H9 (cell line): ENCODE data around the gene GTF2B. TPM values are rescaled to one million over a fixed set of nuclear protein-coding genes. Genes with fewer than 3 reads are reported as not detected.

Source experiments
- DNase-seq: peaks from one replicate; pipeline ENCODE4 v3.0.0-alpha.2; 2017
- H2AFZ ChIP-seq: one replicate; pipeline ENCODE4 v1.6.1; 2013; ENCODE audit warnings: mild to moderate bottlenecking, low read length, control low read depth, moderate library complexity
- H2AK5ac ChIP-seq: 2 replicates; pipeline ENCODE4 v1.6.1; 2013; ENCODE audit warnings: low read length, control low read depth, mixed read lengths; ENCODE audit not compliant: insufficient read length
- H2BK120ac ChIP-seq: one replicate; pipeline ENCODE4 v1.6.1; 2013; ENCODE audit warnings: low read depth, mild to moderate bottlenecking, low read length, control low read depth, inconsistent platforms; ENCODE audit not compliant: poor library complexity, severe bottlenecking
- H2BK12ac ChIP-seq: 2 replicates; pipeline ENCODE4 v1.6.1; 2013; ENCODE audit warnings: low read length, control low read depth, mixed read lengths, low read depth; ENCODE audit not compliant: insufficient read length
- H2BK15ac ChIP-seq: 2 replicates; pipeline ENCODE4 v1.6.1; 2013; ENCODE audit warnings: low read depth, low read length, control low read depth
- H2BK20ac ChIP-seq: one replicate; pipeline ENCODE4 v1.6.1; 2013; ENCODE audit warnings: low read depth, mild to moderate bottlenecking, low read length, control low read depth, inconsistent platforms; ENCODE audit not compliant: poor library complexity, severe bottlenecking
- H2BK5ac ChIP-seq: 2 replicates; pipeline ENCODE4 v1.6.1; 2013; ENCODE audit warnings: low read length, control low read depth, mixed read lengths; ENCODE audit not compliant: insufficient read length
- H3K14ac ChIP-seq: 2 replicates; pipeline ENCODE4 v1.6.1; 2013; ENCODE audit warnings: low read length, control low read depth; ENCODE audit not compliant: insufficient read depth
- H3K18ac ChIP-seq: 2 replicates; pipeline ENCODE4 v1.6.1; 2013; ENCODE audit warnings: low read depth, mild to moderate bottlenecking, mixed read lengths, low read length, control low read depth; ENCODE audit not compliant: insufficient read length
- H3K23ac ChIP-seq: 2 replicates; pipeline ENCODE4 v1.6.1; 2013; ENCODE audit warnings: low read length, control low read depth, mixed read lengths, low read depth; ENCODE audit not compliant: insufficient read length
- H3K23me2 ChIP-seq: 2 replicates; pipeline ENCODE4 v1.6.1; 2013; ENCODE audit warnings: low read depth, mild to moderate bottlenecking, mixed read lengths, low read length, control low read depth; ENCODE audit not compliant: insufficient read length, poor library complexity, severe bottlenecking
- H3K27ac ChIP-seq: 2 replicates; pipeline ENCODE4 v1.5.1; 2013; ENCODE audit warnings: low read length, control low read depth, mixed read lengths, low read depth; ENCODE audit not compliant: insufficient read length
- H3K27me3 ChIP-seq: 2 replicates; pipeline ENCODE4 v1.6.1; 2013; ENCODE audit warnings: low read length, control low read depth, inconsistent platforms; ENCODE audit not compliant: insufficient read depth
- H3K4ac ChIP-seq: 2 replicates; pipeline ENCODE4 v1.6.1; 2013; ENCODE audit warnings: low read depth, mild to moderate bottlenecking, control low read depth, inconsistent platforms, low read length, moderate library complexity
- H3K4me1 ChIP-seq: 2 replicates; pipeline ENCODE4 v1.6.1; 2013; ENCODE audit warnings: low read length, control low read depth, inconsistent platforms; ENCODE audit not compliant: insufficient read depth
- H3K4me2 ChIP-seq: 2 replicates; pipeline ENCODE4 v1.6.1; 2013; ENCODE audit warnings: low read length, control low read depth, mixed read lengths; ENCODE audit not compliant: insufficient read length, insufficient read depth
- H3K56ac ChIP-seq: 2 replicates; pipeline ENCODE4 v1.6.1; 2013; ENCODE audit warnings: low read depth, mild to moderate bottlenecking, mixed read lengths, low read length, control low read depth; ENCODE audit not compliant: insufficient read length
- H3K79me1 ChIP-seq: 2 replicates; pipeline ENCODE4 v1.6.1; 2013; ENCODE audit warnings: low read depth, mild to moderate bottlenecking, moderate library complexity, low read length, control low read depth, inconsistent platforms; ENCODE audit not compliant: insufficient read depth, poor library complexity, severe bottlenecking
- H3K79me2 ChIP-seq: 2 replicates; pipeline ENCODE4 v1.6.1; 2013; ENCODE audit warnings: low read length, control low read depth, inconsistent platforms; ENCODE audit not compliant: insufficient read depth
- H3K9ac ChIP-seq: 2 replicates; pipeline ENCODE4 v1.6.1; 2013; ENCODE audit warnings: low read length, control low read depth, mixed read lengths; ENCODE audit not compliant: insufficient read length; ENCODE audit errors: extremely low read depth
- H3K9me3 ChIP-seq: one replicate; pipeline ENCODE4 v1.6.1; 2013; ENCODE audit warnings: low read depth, low read length, inconsistent platforms; ENCODE audit not compliant: control insufficient read depth
- H3T11ph ChIP-seq: one replicate; pipeline ENCODE4 v1.6.1; 2013; ENCODE audit warnings: mild to moderate bottlenecking, low read length, control low read depth, inconsistent platforms
- H4K20me1 ChIP-seq: one replicate; pipeline ENCODE4 v1.6.1; 2013; ENCODE audit not compliant: control insufficient read depth, insufficient read length, insufficient read depth
- H4K5ac ChIP-seq: 2 replicates; pipeline ENCODE4 v1.6.1; 2013; ENCODE audit warnings: low read depth, mild to moderate bottlenecking, mixed read lengths, low read length, control low read depth; ENCODE audit not compliant: insufficient read length
- H4K8ac ChIP-seq: replicated peaks from 2 replicates; pipeline ENCODE4 v1.6.1; 2013; ENCODE audit warnings: low read length, control low read depth, mixed read lengths, low read depth; ENCODE audit not compliant: insufficient read length
- H4K91ac ChIP-seq: 2 replicates; pipeline ENCODE4 v1.6.1; 2013; ENCODE audit warnings: low read depth, mild to moderate bottlenecking, moderate library complexity, mixed read lengths, low read length, control low read depth; ENCODE audit not compliant: insufficient read length
- H3K27ac Mint-ChIP-seq, 3 experiments: 2 replicates in 2 of 3; 3 replicates in 1 of 3; pipeline ENCODE4 v1.8.0; 2020 to 2021; ENCODE audit warnings: mixed read lengths in 3 of 3, mild to moderate bottlenecking in 1 of 3, moderate library complexity in 1 of 3
- H3K27me3 Mint-ChIP-seq: 2 replicates; pipeline ENCODE4 v1.8.0; 2021; ENCODE audit warnings: low read depth, mild to moderate bottlenecking, moderate library complexity, mixed read lengths
- H3K36me3 Mint-ChIP-seq, 3 experiments: 2 replicates in 2 of 3; 3 replicates in 1 of 3; pipeline ENCODE4 v1.8.0; 2020 to 2021; ENCODE audit warnings: low read depth in 3 of 3, mixed read lengths in 3 of 3; ENCODE audit not compliant: insufficient read depth in 1 of 3
- H3K4me1 Mint-ChIP-seq, 2 experiments: 2 replicates each; pipeline ENCODE4 v1.8.0; 2020; ENCODE audit warnings: mixed read lengths in 2 of 2
- H3K4me3 Mint-ChIP-seq, 2 experiments: 2 replicates in 1 of 2; 3 replicates in 1 of 2; pipeline ENCODE4 v1.8.0; 2020 to 2021; ENCODE audit warnings: mild to moderate bottlenecking in 2 of 2, mixed read lengths in 2 of 2, moderate library complexity in 1 of 2
- H3K9me3 Mint-ChIP-seq, 2 experiments: 2 replicates in 1 of 2; 3 replicates in 1 of 2; pipeline ENCODE4 v1.8.0; 2020; ENCODE audit warnings: mild to moderate bottlenecking in 2 of 2, mixed read lengths in 2 of 2, moderate library complexity in 1 of 2
- WGBS: extraction: QIAGEN DNeasy Blood & Tissue Kit; methylation state at CpG from one replicate; pipeline ENCODE4 v1.1.7; 2013; ENCODE audit warnings: missing lambda C conversion rate, low lambda C conversion rate, mixed read lengths; ENCODE audit not compliant: insufficient read length; ENCODE audit errors: extremely low coverage; 5-methylcytosine and 5-hydroxymethylcytosine counted together
- total RNA-seq: library from RNA; stranded (reverse); gene quantifications from 2 replicates; pipeline ENCODE4 v1.2.1, GENCODE V29; 2021
- TF ChIP-seq, protein P1 (sequence below): fragments of 200-600 bp; sonication (generic); conservative IDR thresholded peaks from 3 replicates; pipeline ENCODE4 v1.8.0; 2021; ENCODE audit warnings: antibody characterized with exemption, mild to moderate bottlenecking

Gene GTF2B
- total RNA-seq, 1 experiment from 2014 or later = 23.2 TPM

GRCh38 chr1:88885933-88886332 lies 5.4 kb downstream of the GTF2B start:
- Histone ChIP-seq H4K20me1 (no peaks in the 10 kb centered on the region), H3K23ac (no peak overlapping the region), H3K9me3 (no peaks in the 10 kb centered on the region), H3K4me1 (no peaks in the 10 kb centered on the region), H2BK5ac (no peak overlapping the region), H3T11ph (no peak overlapping the region), H3K79me1 (no peaks in the 10 kb centered on the region), H2BK15ac (no peak overlapping the region), H4K8ac (no peak overlapping the region), H2BK12ac (no peak overlapping the region), H3K4me2 (no peak overlapping the region), H4K91ac (no peak overlapping the region), H3K9ac (no peak overlapping the region), H3K79me2 (peaks cover 1% of the 10 kb centered on the region; the same call in 1 of the 2 replicates), H3K27me3 (no peaks in the 10 kb centered on the region), H4K5ac (no peak overlapping the region), H3K23me2 (no peaks in the 10 kb centered on the region), H3K56ac (no peak overlapping the region), H2BK120ac (no peak overlapping the region), H2AK5ac (no peak overlapping the region), H2AFZ (no peak overlapping the region), H3K27ac (no peak overlapping the region), H3K4ac (no peak overlapping the region), H3K18ac (no peak overlapping the region), H2BK20ac (no peak overlapping the region), H3K14ac (no peak overlapping the region)
- DNase-seq = no peak
- TF ChIP-seq, protein P1, sequence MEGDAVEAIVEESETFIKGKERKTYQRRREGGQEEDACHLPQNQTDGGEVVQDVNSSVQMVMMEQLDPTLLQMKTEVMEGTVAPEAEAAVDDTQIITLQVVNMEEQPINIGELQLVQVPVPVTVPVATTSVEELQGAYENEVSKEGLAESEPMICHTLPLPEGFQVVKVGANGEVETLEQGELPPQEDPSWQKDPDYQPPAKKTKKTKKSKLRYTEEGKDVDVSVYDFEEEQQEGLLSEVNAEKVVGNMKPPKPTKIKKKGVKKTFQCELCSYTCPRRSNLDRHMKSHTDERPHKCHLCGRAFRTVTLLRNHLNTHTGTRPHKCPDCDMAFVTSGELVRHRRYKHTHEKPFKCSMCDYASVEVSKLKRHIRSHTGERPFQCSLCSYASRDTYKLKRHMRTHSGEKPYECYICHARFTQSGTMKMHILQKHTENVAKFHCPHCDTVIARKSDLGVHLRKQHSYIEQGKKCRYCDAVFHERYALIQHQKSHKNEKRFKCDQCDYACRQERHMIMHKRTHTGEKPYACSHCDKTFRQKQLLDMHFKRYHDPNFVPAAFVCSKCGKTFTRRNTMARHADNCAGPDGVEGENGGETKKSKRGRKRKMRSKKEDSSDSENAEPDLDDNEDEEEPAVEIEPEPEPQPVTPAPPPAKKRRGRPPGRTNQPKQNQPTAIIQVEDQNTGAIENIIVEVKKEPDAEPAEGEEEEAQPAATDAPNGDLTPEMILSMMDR = no peak
- H3K27me3 Mint-ChIP-seq = no peaks in the 10 kb centered on the region
- no peaks in the 10 kb centered on the region for H3K9me3 Mint-ChIP-seq
- no peak overlapping the region for H3K4me3 Mint-ChIP-seq
- no CpG with 5 or more reads among the region's 3 CpGs for WGBS
- peaks cover 0 to 22% (median 12%) of the 10 kb centered on the region in 3 experiments; a peak in 4 of 7 replicates for H3K36me3 Mint-ChIP-seq
- peaks cover 8 to 9% of the 10 kb centered on the region in 2 experiments for H3K4me1 Mint-ChIP-seq
- H3K27ac Mint-ChIP-seq = no peak overlapping the region
